SK-N-SH (cell line): ENCODE results near the gene CLIP3. TPM values are rescaled to one million over a fixed set of nuclear protein-coding genes. Genes with fewer than 3 reads are reported as not detected.

Source experiments
- CTCF ChIA-PET: fragments of 300-600, 350-600 bp; formaldehyde crosslinking; extraction: SDS; loops from one replicate; lab custom pipeline; 2021; lab: Yijun Ruan, JAX
- POLR2A ChIA-PET: fragments of 350-600 bp; sonication (Branson Sonifier 250); formaldehyde crosslinking; extraction: SDS; loops from one replicate; lab custom pipeline; 2020; ENCODE audit warnings: antibody characterized with exemption, inconsistent platforms; lab: Yijun Ruan, JAX
- DNase-seq: peaks from one replicate; pipeline ENCODE4 v3.0.0; 2012
- H2AFZ ChIP-seq: fragments of 200-600 bp; sonication (generic); 2 replicates; pipeline ENCODE4 v1.8.1; 2016; ENCODE audit warnings: antibody characterized with exemption, mild to moderate bottlenecking, low read depth
- H3F3A ChIP-seq: fragments of 200-600 bp; sonication (generic); replicated peaks from 2 replicates; pipeline ENCODE3; 2016; ENCODE audit warnings: antibody characterized with exemption, mild to moderate bottlenecking; ENCODE audit not compliant: insufficient read depth
- H3K27ac ChIP-seq, 2 experiments: fragments of 200-500 bp in 1 of 2; fragments of 200-600 bp in 1 of 2; sonication (Bioruptor generic) in 1 of 2; sonication (generic), shearing (Covaris generic) in 1 of 2; 2 replicates each; pipeline versions ENCODE4 v1.5.1 to v1.6.1; 2014 to 2016; ENCODE audit warnings: low read depth in 2 of 2, inconsistent platforms in 1 of 2, low read length in 1 of 2, mild to moderate bottlenecking in 1 of 2, mixed read lengths in 1 of 2
- H3K27me3 ChIP-seq: fragments of 200-600 bp; sonication (generic), shearing (Covaris generic); 2 replicates; pipeline ENCODE4 v1.6.1; 2016; ENCODE audit warnings: mixed run types; ENCODE audit not compliant: insufficient read depth
- H3K36me3 ChIP-seq, 2 experiments: fragments of 200-500 bp in 1 of 2; fragments of 200-600 bp in 1 of 2; sonication (Bioruptor generic) in 1 of 2; sonication (generic) in 1 of 2; replicated peaks in 1 of 2; 2 replicates each; pipeline versions ENCODE3 to v1.5.1; 2014 to 2016; ENCODE audit warnings: low read length in 1 of 2, mild to moderate bottlenecking in 1 of 2; ENCODE audit not compliant: insufficient read depth in 2 of 2, control insufficient read depth in 1 of 2
- H3K4me1 ChIP-seq, 2 experiments: fragments of 200-500 bp in 1 of 2; fragments of 200-600 bp in 1 of 2; sonication (Bioruptor generic) in 1 of 2; sonication (generic), shearing (Covaris generic) in 1 of 2; 2 replicates each; pipeline versions ENCODE4 v1.5.1 to v1.6.1; 2014 to 2016; ENCODE audit warnings: low read depth in 1 of 2, low read length in 1 of 2, mixed run types in 1 of 2; ENCODE audit not compliant: insufficient read depth in 2 of 2, control insufficient read depth in 1 of 2
- H3K4me2 ChIP-seq: fragments of 200-600 bp; sonication (generic), shearing (Covaris generic); 2 replicates; pipeline ENCODE4 v1.6.1; 2017; ENCODE audit warnings: mixed run types
- H3K4me3 ChIP-seq, 2 experiments: fragments of 200-500 bp in 1 of 2; fragments of 200-600 bp in 1 of 2; sonication (Bioruptor generic) in 1 of 2; sonication (generic), shearing (Covaris generic) in 1 of 2; 2 replicates each; pipeline versions ENCODE4 v1.5.1 to v1.8.1; 2014 to 2016; ENCODE audit warnings: low read depth in 2 of 2, inconsistent platforms in 1 of 2, low read length in 1 of 2, mild to moderate bottlenecking in 1 of 2, mixed read lengths in 1 of 2, moderate library complexity in 1 of 2
- H3K79me2 ChIP-seq: fragments of 200-600 bp; sonication (generic); 2 replicates; pipeline ENCODE4 v1.8.1; 2017; ENCODE audit warnings: mild to moderate bottlenecking; ENCODE audit not compliant: insufficient read depth
- H3K9ac ChIP-seq: fragments of 200-600 bp; sonication (generic); 2 replicates; pipeline ENCODE4 v1.6.1; 2017; ENCODE audit warnings: mixed run types
- H3K9me2 ChIP-seq: fragments of 200-600 bp; sonication (generic); 2 replicates; pipeline ENCODE4 v1.6.1; 2017; ENCODE audit warnings: mixed run types
- H3K9me3 ChIP-seq: fragments of 200-600 bp; sonication (generic); 2 replicates; pipeline ENCODE4 v1.6.1; 2017; ENCODE audit warnings: mixed run types, mild to moderate bottlenecking, moderate library complexity
- H4K20me1 ChIP-seq: fragments of 200-600 bp; sonication (generic); 2 replicates; pipeline ENCODE4 v1.6.1; 2017; ENCODE audit warnings: mild to moderate bottlenecking, mixed run types; ENCODE audit not compliant: insufficient read depth
- EZH2phosphoT487 ChIP-seq: fragments of 200-600 bp; sonication (generic); IDR thresholded peaks from 2 replicates; pipeline ENCODE4 v1.6.1; 2017; ENCODE audit warnings: low read depth, mixed run types, mild to moderate bottlenecking, antibody characterized with exemption, moderate library complexity, borderline replicate concordance
- FOSL2 ChIP-seq: IDR thresholded peaks from 2 replicates; pipeline ENCODE4 v1.4.0; 2012; ENCODE audit warnings: low read depth, mild to moderate bottlenecking, moderate library complexity, borderline replicate concordance
- FOXM1 ChIP-seq: IDR thresholded peaks from 2 replicates; pipeline ENCODE4 v1.4.0; 2012; ENCODE audit warnings: low read depth, mild to moderate bottlenecking
- GABPA ChIP-seq: IDR thresholded peaks from 2 replicates; pipeline ENCODE4 v1.4.0; 2012; ENCODE audit warnings: low read depth, mild to moderate bottlenecking
- MEF2A ChIP-seq: IDR thresholded peaks from 2 replicates; pipeline ENCODE4 v1.4.0; 2012; ENCODE audit warnings: low read depth, borderline replicate concordance
- MXI1 ChIP-seq: IDR thresholded peaks from 2 replicates; pipeline ENCODE4 v1.6.1; 2012; ENCODE audit warnings: mild to moderate bottlenecking, low read depth, low read length, improper control_type of control experiment
- NFIC ChIP-seq: IDR thresholded peaks from 2 replicates; pipeline ENCODE4 v1.4.0; 2012; ENCODE audit warnings: borderline replicate concordance
- RAD21 ChIP-seq: IDR thresholded peaks from 2 replicates; pipeline ENCODE4 v1.6.1; 2012; ENCODE audit warnings: mild to moderate bottlenecking, low read length
- RCOR1 ChIP-seq: fragments of 150-350 bp; IDR thresholded peaks from 2 replicates; pipeline ENCODE4 v1.6.1; 2017; ENCODE audit warnings: antibody characterized with exemption, low read length
- RFX5 ChIP-seq: IDR thresholded peaks from 2 replicates; pipeline ENCODE4 v1.6.1; 2012; ENCODE audit warnings: mild to moderate bottlenecking, improper control_type of control experiment, low read length
- RXRA ChIP-seq: IDR thresholded peaks from 2 replicates; pipeline ENCODE4 v1.4.0; 2012; ENCODE audit warnings: low read depth, mild to moderate bottlenecking, borderline replicate concordance
- TAF1 ChIP-seq: IDR thresholded peaks from 2 replicates; pipeline ENCODE4 v1.6.1; 2012; ENCODE audit warnings: low read depth, mild to moderate bottlenecking, low read length, moderate library complexity, borderline replicate concordance
- TCF12 ChIP-seq: IDR thresholded peaks from 2 replicates; pipeline ENCODE4 v1.4.0; 2012
- TEAD4 ChIP-seq: IDR thresholded peaks from 2 replicates; pipeline ENCODE4 v1.4.0; 2012; ENCODE audit warnings: mild to moderate bottlenecking, borderline replicate concordance; ENCODE audit not compliant: insufficient read depth
- YY1 ChIP-seq: IDR thresholded peaks from 2 replicates; pipeline ENCODE4 v1.4.0; 2012; ENCODE audit warnings: low read depth, mild to moderate bottlenecking
- WGBS: methylation state at CpG from one replicate; pipeline ENCODE4 v1.1.6; 2017; ENCODE audit warnings: low lambda C conversion rate; 5-methylcytosine and 5-hydroxymethylcytosine counted together
- polyA plus RNA-seq, 3 experiments: library from polyadenylated mRNA; depleted of rRNA; stranded (reverse); fragments of >200 nt; gene quantifications; 2 replicates each; pipeline ENCODE4 v1.2.3, GENCODE V29; 2012
- TF ChIP-seq, protein P1 (sequence below): IDR thresholded peaks from 2 replicates; pipeline ENCODE4 v1.6.1; 2012; ENCODE audit warnings: mild to moderate bottlenecking, low read depth, low read length, moderate library complexity
- TF ChIP-seq, protein P2 (sequence below): fragments of 150-350 bp; IDR thresholded peaks from 2 replicates; pipeline ENCODE4 v1.6.1; 2016; ENCODE audit warnings: mild to moderate bottlenecking, low read depth, low read length
- TF ChIP-seq, protein P3 (sequence below): IDR thresholded peaks from 2 replicates; pipeline ENCODE4 v1.4.0; 2012; ENCODE audit warnings: low read depth, borderline replicate concordance
- TF ChIP-seq, protein P4 (sequence below): fragments of 150-350 bp; IDR thresholded peaks from 2 replicates; pipeline ENCODE4 v1.6.1; 2017; ENCODE audit warnings: antibody characterized with exemption, low read length, low read depth, borderline replicate concordance

The CLIP3 gene
- polyA plus RNA-seq, 1 of the 3 experiments (the other 2 are of a cell fraction): 13.1 TPM

DNA sequence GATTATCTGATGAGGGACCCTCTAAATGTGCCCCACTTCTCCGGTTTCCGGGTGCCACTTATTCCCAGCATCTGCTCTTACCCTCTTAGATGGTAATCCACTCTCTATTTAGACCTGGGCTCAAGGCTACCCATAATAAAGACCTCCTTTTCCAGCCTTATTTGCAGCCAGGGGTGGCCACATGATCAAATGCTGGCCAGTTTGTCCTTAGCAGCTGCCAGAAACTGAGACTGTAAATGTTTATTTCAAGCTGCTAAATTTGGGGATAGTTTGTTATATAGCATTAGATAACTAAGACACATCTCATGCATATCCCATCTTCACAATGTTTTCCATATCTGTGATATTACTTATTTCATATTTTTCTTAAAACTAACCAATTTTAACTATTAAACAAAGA is 11.3 kb upstream of the CLIP3 start:
- H3K9me2 ChIP-seq: no peaks in the 10 kb centered on the region
- no peaks in the 10 kb centered on the region for H3K79me2 ChIP-seq
- TF ChIP-seq EZH2phosphoT487 (no peak), TAF1 (no peak), TCF12 (no peak), MEF2A (no peak), FOSL2 (no peak), RXRA (no peak), TEAD4 (no peak), MXI1 (no peak), YY1 (no peak), GABPA (no peak), FOXM1 (no peak), RCOR1 (no peak), NFIC (no peak), RFX5 (no peak), RAD21 (no peak)
- TF ChIP-seq, protein P1, sequence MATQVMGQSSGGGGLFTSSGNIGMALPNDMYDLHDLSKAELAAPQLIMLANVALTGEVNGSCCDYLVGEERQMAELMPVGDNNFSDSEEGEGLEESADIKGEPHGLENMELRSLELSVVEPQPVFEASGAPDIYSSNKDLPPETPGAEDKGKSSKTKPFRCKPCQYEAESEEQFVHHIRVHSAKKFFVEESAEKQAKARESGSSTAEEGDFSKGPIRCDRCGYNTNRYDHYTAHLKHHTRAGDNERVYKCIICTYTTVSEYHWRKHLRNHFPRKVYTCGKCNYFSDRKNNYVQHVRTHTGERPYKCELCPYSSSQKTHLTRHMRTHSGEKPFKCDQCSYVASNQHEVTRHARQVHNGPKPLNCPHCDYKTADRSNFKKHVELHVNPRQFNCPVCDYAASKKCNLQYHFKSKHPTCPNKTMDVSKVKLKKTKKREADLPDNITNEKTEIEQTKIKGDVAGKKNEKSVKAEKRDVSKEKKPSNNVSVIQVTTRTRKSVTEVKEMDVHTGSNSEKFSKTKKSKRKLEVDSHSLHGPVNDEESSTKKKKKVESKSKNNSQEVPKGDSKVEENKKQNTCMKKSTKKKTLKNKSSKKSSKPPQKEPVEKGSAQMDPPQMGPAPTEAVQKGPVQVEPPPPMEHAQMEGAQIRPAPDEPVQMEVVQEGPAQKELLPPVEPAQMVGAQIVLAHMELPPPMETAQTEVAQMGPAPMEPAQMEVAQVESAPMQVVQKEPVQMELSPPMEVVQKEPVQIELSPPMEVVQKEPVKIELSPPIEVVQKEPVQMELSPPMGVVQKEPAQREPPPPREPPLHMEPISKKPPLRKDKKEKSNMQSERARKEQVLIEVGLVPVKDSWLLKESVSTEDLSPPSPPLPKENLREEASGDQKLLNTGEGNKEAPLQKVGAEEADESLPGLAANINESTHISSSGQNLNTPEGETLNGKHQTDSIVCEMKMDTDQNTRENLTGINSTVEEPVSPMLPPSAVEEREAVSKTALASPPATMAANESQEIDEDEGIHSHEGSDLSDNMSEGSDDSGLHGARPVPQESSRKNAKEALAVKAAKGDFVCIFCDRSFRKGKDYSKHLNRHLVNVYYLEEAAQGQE: no peak
- TF ChIP-seq, protein P2, sequence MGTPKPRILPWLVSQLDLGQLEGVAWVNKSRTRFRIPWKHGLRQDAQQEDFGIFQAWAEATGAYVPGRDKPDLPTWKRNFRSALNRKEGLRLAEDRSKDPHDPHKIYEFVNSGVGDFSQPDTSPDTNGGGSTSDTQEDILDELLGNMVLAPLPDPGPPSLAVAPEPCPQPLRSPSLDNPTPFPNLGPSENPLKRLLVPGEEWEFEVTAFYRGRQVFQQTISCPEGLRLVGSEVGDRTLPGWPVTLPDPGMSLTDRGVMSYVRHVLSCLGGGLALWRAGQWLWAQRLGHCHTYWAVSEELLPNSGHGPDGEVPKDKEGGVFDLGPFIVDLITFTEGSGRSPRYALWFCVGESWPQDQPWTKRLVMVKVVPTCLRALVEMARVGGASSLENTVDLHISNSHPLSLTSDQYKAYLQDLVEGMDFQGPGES: no peak
- TF ChIP-seq, protein P3, sequence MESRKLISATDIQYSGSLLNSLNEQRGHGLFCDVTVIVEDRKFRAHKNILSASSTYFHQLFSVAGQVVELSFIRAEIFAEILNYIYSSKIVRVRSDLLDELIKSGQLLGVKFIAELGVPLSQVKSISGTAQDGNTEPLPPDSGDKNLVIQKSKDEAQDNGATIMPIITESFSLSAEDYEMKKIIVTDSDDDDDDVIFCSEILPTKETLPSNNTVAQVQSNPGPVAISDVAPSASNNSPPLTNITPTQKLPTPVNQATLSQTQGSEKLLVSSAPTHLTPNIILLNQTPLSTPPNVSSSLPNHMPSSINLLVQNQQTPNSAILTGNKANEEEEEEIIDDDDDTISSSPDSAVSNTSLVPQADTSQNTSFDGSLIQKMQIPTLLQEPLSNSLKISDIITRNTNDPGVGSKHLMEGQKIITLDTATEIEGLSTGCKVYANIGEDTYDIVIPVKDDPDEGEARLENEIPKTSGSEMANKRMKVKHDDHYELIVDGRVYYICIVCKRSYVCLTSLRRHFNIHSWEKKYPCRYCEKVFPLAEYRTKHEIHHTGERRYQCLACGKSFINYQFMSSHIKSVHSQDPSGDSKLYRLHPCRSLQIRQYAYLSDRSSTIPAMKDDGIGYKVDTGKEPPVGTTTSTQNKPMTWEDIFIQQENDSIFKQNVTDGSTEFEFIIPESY: no peak
- TF ChIP-seq, protein P4, sequence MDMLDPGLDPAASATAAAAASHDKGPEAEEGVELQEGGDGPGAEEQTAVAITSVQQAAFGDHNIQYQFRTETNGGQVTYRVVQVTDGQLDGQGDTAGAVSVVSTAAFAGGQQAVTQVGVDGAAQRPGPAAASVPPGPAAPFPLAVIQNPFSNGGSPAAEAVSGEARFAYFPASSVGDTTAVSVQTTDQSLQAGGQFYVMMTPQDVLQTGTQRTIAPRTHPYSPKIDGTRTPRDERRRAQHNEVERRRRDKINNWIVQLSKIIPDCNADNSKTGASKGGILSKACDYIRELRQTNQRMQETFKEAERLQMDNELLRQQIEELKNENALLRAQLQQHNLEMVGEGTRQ: no peak
- 100% methylated on average over 2 of the region's 2 CpGs for WGBS
- no peak overlapping the region for H3K4me3 ChIP-seq
- H3K4me2 ChIP-seq: no peak overlapping the region
- ChIA-PET CTCF (interaction anchor here (0.6 to 1.1 kb wide), 2 partner anchors 44 to 47 kb away, joined by 3 read pairs; no protein-coding TSS in a partner anchor), POLR2A (interaction anchor here (1.6 kb wide), 1 partner anchor 10 kb away, joined by 4 read pairs; the partner anchor contains the start of gene THAP8)
- H4K20me1 ChIP-seq: no peaks in the 10 kb centered on the region
- no peaks in the 10 kb centered on the region for H3K36me3 ChIP-seq
- no peaks in the 10 kb centered on the region for H3K4me1 ChIP-seq
- no peak overlapping the region for H3K9ac ChIP-seq
- no peak overlapping the region for H2AFZ ChIP-seq
- H3K27ac ChIP-seq: no peak overlapping the region
- no peaks in the 10 kb centered on the region for H3K9me3 ChIP-seq
- H3K27me3 ChIP-seq: no peaks in the 10 kb centered on the region
- no peaks in the 10 kb centered on the region for H3F3A ChIP-seq
- no peak for DNase-seq
